Measurements from ENCODE around the gene FOXO3. TPM values are rescaled to one million over a fixed set of nuclear protein-coding genes. Genes with fewer than 3 reads are reported as not detected.

The FOXO3 gene
- total and polyA plus RNA-seq, 11 donors: 11.6 to 87.9 (median 38.7) TPM

GRCh38 chr6:108598305-108598863 lies 37.7 kb downstream of the FOXO3 start:
- H3K27me3 ChIP-seq: no peaks in the 10 kb centered on the region
- peaks cover 22 to 82% (median 61%) of the 10 kb centered on the region in 12 donors for H3K4me1 ChIP-seq
- TF ChIP-seq CTCF (IDR thresholded peaks at IDR 0.05) (no peak), POLR2A (IDR thresholded peaks at IDR 0.05) (no peak)
- 75 to 80% (median 76%) methylated on average over 2 of the region's 2 CpGs for WGBS, 4 donors
- intact Hi-C loops (cut with DNase I): no loop called here
- H3K4me3 ChIP-seq: no peak overlapping the region
- peak overlapping the region in 10 of 12 donors; percentile 3 to 70 (median 46) for H3K27ac ChIP-seq
- no peak for DNase-seq
- H3K9me3 ChIP-seq: no peaks in the 10 kb centered on the region
- no peaks in the 10 kb centered on the region for H3K36me3 ChIP-seq
- peak in 3 of 4 donors; percentile 25 to 61 (median 33) for ATAC-seq

GRCh38 chr6:108604156-108604555 lies 43.4 kb downstream of the FOXO3 start:
- ATAC-seq (no peak), DNase-seq (no peak)
- H3K36me3 ChIP-seq: no peaks in the 10 kb centered on the region
- no peaks in the 10 kb centered on the region for H3K27me3 ChIP-seq
- peaks cover 13 to 76% (median 50%) of the 10 kb centered on the region in 12 donors for H3K4me1 ChIP-seq
- TF ChIP-seq CTCF (IDR thresholded peaks at IDR 0.05) (no peak), POLR2A (IDR thresholded peaks at IDR 0.05) (no peak)
- H3K27ac ChIP-seq: peak overlapping the region in 2 of 12 donors; percentile 0 to 17
- WGBS, 4 donors: 89 to 95% (median 93%) methylated on average over 5 of the region's 5 CpGs
- H3K4me3 ChIP-seq: no peak overlapping the region
- intact Hi-C loops (cut with DNase I): loop anchor here in 1 of 10 donors (5.0 kb wide), 1 partner anchor 37 kb away; no protein-coding TSS in a partner anchor
- no peaks in the 10 kb centered on the region for H3K9me3 ChIP-seq

GRCh38 chr6:108606250-108606690 lies 45.6 kb downstream of the FOXO3 start:
- ATAC-seq: peak; percentile 11 to 58 (median 44)
- peaks cover 13 to 93% (median 69%) of the 10 kb centered on the region in 12 donors for H3K4me1 ChIP-seq
- 38 to 50% (median 44%) methylated on average over 3 of the region's 3 CpGs for WGBS, 4 donors

More at GRCh38 chr6:108606250-108606690, 45.6 kb downstream of the FOXO3 start:
- intact Hi-C loops (cut with DNase I): loop anchor here in 1 of 10 donors (5.0 kb wide), 1 partner anchor 44 kb away; the partner anchor contains the start of gene FOXO3
- no peak for DNase-seq
- Histone ChIP-seq H3K9me3 (no peaks in the 10 kb centered on the region), H3K36me3 (no peaks in the 10 kb centered on the region), H3K27ac (peak overlapping the region in 11 of 12 donors; percentile 1 to 59 (median 7)), H3K4me3 (no peak overlapping the region), H3K27me3 (no peaks in the 10 kb centered on the region)
- TF ChIP-seq CTCF (IDR thresholded peaks at IDR 0.05): no peak
- no peak for TF ChIP-seq POLR2A (IDR thresholded peaks at IDR 0.05)

All from heart left ventricle (tissue), 16 donors.